RWPE2 (cell line): ENCODE results near the gene ZNF438.
"Not testable (repeated sequence)": the region's sequence is repeated elsewhere in the genome, so short reads cannot be mapped to it uniquely, and the experiment has no call there.

Source experiments
- ATAC-seq: fragments of 200-7000 bp; cut with Tn5 transposase; 3 replicates; pipeline ENCODE4 v1.9.1; 2021; ENCODE audit warnings: low read depth
- DNase-seq: peaks from one replicate; pipeline ENCODE4 v3.0.0-alpha.2; 2020; ENCODE audit warnings: low spot score
- H3K27ac ChIP-seq: fragments of 450-650 bp; 2 replicates; pipeline ENCODE4 v1.5.1; 2017; ENCODE audit warnings: mild to moderate bottlenecking; ENCODE audit not compliant: poor library complexity, severe bottlenecking
- H3K27me3 ChIP-seq: fragments of 250-450 bp; sonication (Bioruptor Pico); 2 replicates; pipeline ENCODE4 v1.5.1; 2021; ENCODE audit warnings: mild to moderate bottlenecking, moderate library complexity; ENCODE audit not compliant: insufficient read depth, poor library complexity, severe bottlenecking
- H3K36me3 ChIP-seq: fragments of 250-450 bp; sonication (Bioruptor Pico); 2 replicates; pipeline ENCODE4 v1.5.1; 2020; ENCODE audit warnings: low read depth, mild to moderate bottlenecking, moderate library complexity
- H3K4me1 ChIP-seq: fragments of 250-450 bp; sonication (Bioruptor Pico); 2 replicates; pipeline ENCODE4 v1.5.1; 2021; ENCODE audit warnings: mild to moderate bottlenecking, moderate library complexity; ENCODE audit not compliant: insufficient read depth, poor library complexity, severe bottlenecking
- H3K4me3 ChIP-seq: fragments of 250-450 bp; sonication (Bioruptor Pico); 2 replicates; pipeline ENCODE4 v1.5.1; 2021; ENCODE audit warnings: mild to moderate bottlenecking, moderate library complexity; ENCODE audit not compliant: severe bottlenecking
- H3K9me3 ChIP-seq: fragments of 250-450 bp; sonication (Bioruptor Pico); 2 replicates; pipeline ENCODE4 v1.5.1; 2021; ENCODE audit warnings: mild to moderate bottlenecking, moderate library complexity; ENCODE audit not compliant: severe bottlenecking
- TF ChIP-seq, protein P1 (sequence below): fragments of 450-650 bp; IDR thresholded peaks from one replicate; pipeline ENCODE4 v1.5.1; 2017; ENCODE audit warnings: mild to moderate bottlenecking, moderate library complexity; ENCODE audit not compliant: poor library complexity, severe bottlenecking

Gene ZNF438

DNA sequence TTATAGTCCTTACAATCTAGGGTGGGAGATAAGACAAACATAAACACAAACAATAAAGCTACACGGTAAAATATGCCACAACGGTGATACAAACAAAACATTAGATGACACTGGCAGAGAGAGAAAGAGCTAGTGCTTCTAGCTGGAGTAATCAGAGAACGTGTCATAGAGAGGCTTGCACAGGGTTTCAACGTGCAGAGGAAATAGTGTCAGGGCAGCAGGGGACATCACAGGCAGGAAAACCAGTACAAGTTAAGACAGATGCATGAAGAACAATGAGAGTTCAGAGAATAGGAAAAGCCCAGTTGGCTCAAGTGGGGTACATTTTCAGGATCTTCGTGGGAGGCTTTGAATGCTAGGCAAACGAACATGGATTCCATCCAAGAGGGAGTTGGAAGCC is 91.4 kb downstream of the ZNF438 start:
- Histone ChIP-seq H3K27ac (no peak overlapping the region), H3K9me3 (no peaks in the 10 kb centered on the region), H3K4me1 (no peaks in the 10 kb centered on the region), H3K4me3 (no peak overlapping the region), H3K36me3 (no peaks in the 10 kb centered on the region), H3K27me3 (no peaks in the 10 kb centered on the region)
- TF ChIP-seq, protein P1, sequence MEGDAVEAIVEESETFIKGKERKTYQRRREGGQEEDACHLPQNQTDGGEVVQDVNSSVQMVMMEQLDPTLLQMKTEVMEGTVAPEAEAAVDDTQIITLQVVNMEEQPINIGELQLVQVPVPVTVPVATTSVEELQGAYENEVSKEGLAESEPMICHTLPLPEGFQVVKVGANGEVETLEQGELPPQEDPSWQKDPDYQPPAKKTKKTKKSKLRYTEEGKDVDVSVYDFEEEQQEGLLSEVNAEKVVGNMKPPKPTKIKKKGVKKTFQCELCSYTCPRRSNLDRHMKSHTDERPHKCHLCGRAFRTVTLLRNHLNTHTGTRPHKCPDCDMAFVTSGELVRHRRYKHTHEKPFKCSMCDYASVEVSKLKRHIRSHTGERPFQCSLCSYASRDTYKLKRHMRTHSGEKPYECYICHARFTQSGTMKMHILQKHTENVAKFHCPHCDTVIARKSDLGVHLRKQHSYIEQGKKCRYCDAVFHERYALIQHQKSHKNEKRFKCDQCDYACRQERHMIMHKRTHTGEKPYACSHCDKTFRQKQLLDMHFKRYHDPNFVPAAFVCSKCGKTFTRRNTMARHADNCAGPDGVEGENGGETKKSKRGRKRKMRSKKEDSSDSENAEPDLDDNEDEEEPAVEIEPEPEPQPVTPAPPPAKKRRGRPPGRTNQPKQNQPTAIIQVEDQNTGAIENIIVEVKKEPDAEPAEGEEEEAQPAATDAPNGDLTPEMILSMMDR: no peak
- DNase-seq (no peak), ATAC-seq (no peak)

DNA sequence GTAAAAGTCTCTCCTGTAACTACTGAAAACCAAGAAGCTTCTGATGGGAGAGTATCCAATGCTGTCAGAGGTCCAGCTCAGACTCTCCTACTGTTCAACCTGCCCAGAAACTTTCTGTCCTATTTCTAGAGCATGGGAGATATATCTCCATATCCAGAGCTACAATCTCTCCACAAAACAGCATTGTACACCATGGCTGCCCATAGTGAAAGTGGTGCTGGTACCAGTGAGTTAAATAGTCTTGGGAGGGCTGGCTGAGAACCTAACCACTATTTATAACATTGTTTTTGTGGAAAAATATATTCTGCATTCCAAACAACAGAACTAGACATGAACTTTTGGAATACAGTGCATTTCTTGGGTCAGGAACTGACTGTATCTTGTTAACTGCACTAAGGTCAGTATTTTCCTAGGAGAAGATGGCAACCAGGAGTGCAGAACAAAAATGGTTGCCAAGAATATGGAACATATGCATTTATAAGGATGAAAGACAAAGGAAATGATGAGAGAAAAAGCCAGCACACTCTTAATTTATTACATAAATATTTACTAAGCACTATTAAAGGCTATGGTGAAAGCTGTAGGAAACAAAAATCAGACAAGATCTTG is 91.9 kb downstream of the ZNF438 start:
- ATAC-seq (no peak), DNase-seq (no peak)
- Histone ChIP-seq H3K27ac (no peak overlapping the region), H3K4me3 (no peak overlapping the region), H3K4me1 (no peaks in the 10 kb centered on the region), H3K36me3 (no peaks in the 10 kb centered on the region), H3K9me3 (no peaks in the 10 kb centered on the region), H3K27me3 (no peaks in the 10 kb centered on the region)
- TF ChIP-seq, protein P1: no peak

DNA sequence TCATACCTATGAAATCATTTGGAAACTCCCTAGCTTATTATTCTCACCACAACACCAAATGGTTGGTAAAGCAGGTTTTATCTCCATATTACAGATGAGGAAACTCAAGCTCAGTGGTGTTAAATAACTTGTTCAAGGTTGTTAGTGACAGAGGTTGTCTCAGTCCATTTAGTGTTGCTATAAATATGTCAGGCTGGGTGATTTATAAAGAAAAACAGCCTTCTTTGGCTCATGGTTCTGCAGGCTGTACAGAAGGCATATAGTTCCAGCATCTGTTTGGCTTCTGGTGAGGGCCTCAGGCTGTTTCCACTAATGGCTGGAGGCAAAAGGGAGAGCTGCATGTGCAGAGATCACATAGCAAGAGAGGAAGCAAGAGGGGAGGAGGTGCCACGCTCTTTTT is 96.6 kb downstream of the ZNF438 start:
- H3K27me3 ChIP-seq: no peaks in the 10 kb centered on the region
- H3K4me3 ChIP-seq: no peak overlapping the region
- no peak for DNase-seq
- TF ChIP-seq, protein P1: no peak
- H3K4me1 ChIP-seq: no peaks in the 10 kb centered on the region
- no peaks in the 10 kb centered on the region for H3K36me3 ChIP-seq
- H3K27ac ChIP-seq: no peak overlapping the region
- no peaks in the 10 kb centered on the region for H3K9me3 ChIP-seq
- no peak for ATAC-seq

DNA sequence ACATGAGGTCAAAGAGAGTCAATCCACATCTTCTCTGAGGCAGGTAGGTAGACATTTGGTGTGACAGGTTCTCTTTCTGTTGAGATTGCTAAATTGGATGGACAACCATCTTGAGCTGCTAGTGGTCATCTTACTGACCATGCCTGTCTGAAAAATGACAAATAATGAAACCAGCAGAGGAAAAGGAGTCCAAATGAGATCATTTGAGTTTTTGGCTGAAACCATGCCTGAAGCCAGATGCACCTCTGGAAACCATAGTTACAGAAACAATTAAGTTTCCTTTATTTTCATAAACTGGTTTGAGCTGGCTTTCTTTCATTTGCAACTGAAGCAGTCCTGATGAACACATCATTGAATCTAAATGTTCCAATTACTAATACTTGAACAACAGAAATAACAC is 100.6 kb downstream of the ZNF438 start:
- Histone ChIP-seq H3K4me3 (no peak overlapping the region), H3K9me3 (no peaks in the 10 kb centered on the region), H3K27me3 (no peaks in the 10 kb centered on the region), H3K27ac (no peak overlapping the region), H3K4me1 (no peaks in the 10 kb centered on the region), H3K36me3 (no peaks in the 10 kb centered on the region)
- ATAC-seq (no peak), DNase-seq (no peak)
- TF ChIP-seq, protein P1: no peak

DNA sequence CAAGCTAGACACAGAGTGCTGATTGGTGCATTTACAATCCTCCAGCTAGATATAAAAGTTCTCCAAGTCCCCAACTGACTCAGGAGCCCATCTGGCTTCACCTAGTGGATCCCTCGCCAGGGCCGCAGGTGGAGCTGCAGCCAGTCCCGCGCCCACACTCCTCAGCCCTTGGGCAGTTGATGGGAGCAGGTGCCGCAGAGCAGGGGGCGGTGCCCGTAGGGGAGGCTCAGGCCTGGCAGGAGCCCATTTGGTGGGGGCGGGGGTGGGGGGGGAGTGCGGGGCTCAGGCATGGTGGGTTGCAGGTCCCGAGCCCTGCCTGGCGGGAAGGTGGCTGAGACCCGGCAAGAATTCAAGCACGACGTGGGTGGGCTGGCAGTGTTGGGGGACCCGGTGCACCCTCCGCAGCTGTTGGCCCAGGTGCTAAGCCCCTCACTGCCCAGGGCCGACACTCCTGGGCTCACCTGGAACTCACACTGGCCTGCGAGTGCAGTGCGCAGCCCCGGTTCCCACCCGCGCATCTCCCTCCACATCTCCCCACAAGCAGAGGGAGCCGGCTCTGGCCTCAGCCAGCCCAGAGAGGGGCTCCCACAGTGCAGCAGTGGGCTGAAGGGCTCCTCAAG is 101.7 kb downstream of the ZNF438 start:
- Histone ChIP-seq H3K27me3 (no peaks in the 10 kb centered on the region), H3K4me3 (no peak overlapping the region), H3K9me3 (no peaks in the 10 kb centered on the region), H3K4me1 (no peaks in the 10 kb centered on the region), H3K27ac (no peak overlapping the region), H3K36me3 (no peaks in the 10 kb centered on the region)
- no peak for DNase-seq
- TF ChIP-seq, protein P1: no peak
- ATAC-seq: no peak

DNA sequence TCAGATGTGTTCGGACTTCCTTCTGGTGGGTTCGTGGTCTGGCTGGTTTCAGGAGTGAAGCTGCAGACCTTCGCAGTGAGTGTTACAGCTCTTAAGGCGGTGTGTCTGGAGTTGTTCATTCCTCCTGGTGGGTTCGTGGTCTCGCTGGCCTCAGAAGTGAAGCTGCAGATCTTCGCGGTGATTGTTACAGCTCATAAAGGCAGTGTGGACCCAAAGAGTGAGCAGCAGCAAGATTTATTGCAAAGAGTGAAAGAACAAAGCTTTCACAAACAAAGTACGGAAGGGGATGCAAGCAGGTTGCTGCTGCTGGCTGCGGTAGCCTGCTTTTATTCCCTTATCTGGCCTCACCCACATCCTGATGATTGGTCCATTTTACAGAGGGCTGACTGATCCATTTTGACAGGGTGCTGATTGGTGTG is 102.3 kb downstream of the ZNF438 start:
- H3K27ac ChIP-seq, H3K9me3 ChIP-seq, H3K36me3 ChIP-seq, H3K4me1 ChIP-seq, ATAC-seq, DNase-seq, H3K4me3 ChIP-seq, H3K27me3 ChIP-seq: not testable (repeated sequence)
